GM19240 (cell line): ENCODE results near the gene KREMEN2.
"Not testable (repeated sequence)": the region's sequence is repeated elsewhere in the genome, so short reads cannot be mapped to it uniquely, and the experiment has no call there.

Source experiments
- DNase-seq: peaks from one replicate; pipeline ENCODE4 v3.0.0; 2011; ENCODE audit warnings: low spot score; ENCODE audit not compliant: insufficient read length

Gene KREMEN2

GRCh38 chr16:2939968-2940367 lies 24.1 kb upstream of the KREMEN2 start:
- DNase-seq: no peak

- no peak for DNase-seq
Observed at GRCh38 chr16:2942045-2942444, 22.0 kb upstream of the KREMEN2 start.

- DNase-seq: not testable (repeated sequence)
Observed at GRCh38 chr16:2943716-2944115, 20.4 kb upstream of the KREMEN2 start.

GRCh38 chr16:2946649-2947048 lies 17.4 kb upstream of the KREMEN2 start:
- no peak for DNase-seq

- DNase-seq: no peak
Observed at GRCh38 chr16:2948807-2949704, 15.0 kb upstream of the KREMEN2 start.

GRCh38 chr16:2949705-2950352 lies 14.2 kb upstream of the KREMEN2 start:
- DNase-seq: no peak

- DNase-seq: no peak
Observed at GRCh38 chr16:2950353-2950724, 13.7 kb upstream of the KREMEN2 start.

- no peak for DNase-seq
Observed at GRCh38 chr16:2950773-2951172, 13.3 kb upstream of the KREMEN2 start.

GRCh38 chr16:2952679-2953078 lies 11.4 kb upstream of the KREMEN2 start:
- no peak for DNase-seq

GRCh38 chr16:2953706-2954627 lies 10.1 kb upstream of the KREMEN2 start:
- no peak for DNase-seq

- DNase-seq: no peak
Observed at GRCh38 chr16:2954656-2955381, 9.3 kb upstream of the KREMEN2 start.

- DNase-seq: no peak
Observed at GRCh38 chr16:2955438-2955778, 8.7 kb upstream of the KREMEN2 start.

GRCh38 chr16:2955779-2956578 lies 8.1 kb upstream of the KREMEN2 start:
- no peak for DNase-seq

GRCh38 chr16:2956579-2956956 lies 7.5 kb upstream of the KREMEN2 start:
- no peak for DNase-seq

GRCh38 chr16:2959206-2959605 lies 4.9 kb upstream of the KREMEN2 start:
- no peak for DNase-seq

GRCh38 chr16:2960183-2961010 lies 3.7 kb upstream of the KREMEN2 start:
- no peak for DNase-seq

- no peak for DNase-seq
Observed at GRCh38 chr16:2962334-2963073, 1.6 kb upstream of the KREMEN2 start.

GRCh38 chr16:2963074-2963722 lies 877 bp upstream of the KREMEN2 start:
- DNase-seq: no peak
